ENCODE results near the gene INPP5E.

INPP5E gene

DNA sequence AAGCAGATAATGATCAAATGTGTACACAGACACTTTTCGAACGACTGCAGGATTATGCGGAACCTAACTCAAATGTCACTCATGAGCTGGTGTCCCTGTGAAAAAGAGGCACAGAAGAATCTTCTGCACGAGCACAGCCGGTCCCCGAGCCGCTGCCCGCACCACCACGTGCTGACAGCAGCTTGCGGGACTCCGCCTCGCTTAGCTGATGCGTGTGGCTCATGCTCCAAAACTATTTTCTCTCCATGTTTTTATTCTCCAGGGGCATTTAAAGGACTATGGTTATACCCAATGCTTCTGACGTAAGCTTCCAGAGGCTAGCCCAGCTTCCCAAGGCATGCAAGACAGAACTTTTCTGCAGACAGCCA, 33.7 kb upstream of the INPP5E start:
- DNase-seq = no peak

- DNase-seq = no peak
Observed at GRCh38 chr9:136472640-136473353, 33.2 kb upstream of the INPP5E start.

DNA sequence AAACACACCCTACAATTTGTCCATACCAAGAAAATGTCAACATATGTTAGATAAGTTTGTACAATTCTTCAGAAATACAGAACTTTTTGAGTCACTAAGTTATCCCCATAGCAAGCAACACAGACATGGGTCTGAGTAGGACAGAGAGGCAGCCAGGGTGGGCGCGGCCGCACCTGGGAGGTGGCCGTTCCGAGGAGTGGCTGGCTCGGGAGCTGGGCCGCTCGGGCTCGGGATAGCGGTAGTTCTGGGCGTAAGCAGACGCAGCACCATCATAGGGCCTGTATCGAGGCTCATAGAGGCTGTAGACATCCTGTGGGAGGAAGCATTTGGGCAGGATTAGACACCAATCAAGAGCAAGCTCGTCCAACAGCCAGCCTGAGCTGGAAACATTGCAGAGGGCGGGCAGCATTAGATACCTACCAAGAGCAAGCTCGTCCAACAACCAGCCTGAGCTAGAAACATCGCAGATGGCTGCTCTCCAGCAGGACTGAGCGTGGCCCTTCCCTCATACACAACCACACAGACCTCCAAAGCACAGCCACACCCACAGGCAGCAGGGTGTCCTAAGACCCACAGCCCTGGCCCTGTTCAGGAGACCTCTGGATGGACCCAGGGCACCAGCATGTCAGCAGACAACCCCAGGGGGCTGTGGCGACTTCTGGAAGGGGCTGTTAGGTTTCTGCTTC, 32.3 kb upstream of the INPP5E start:
- no peak for DNase-seq

GRCh38 chr9:136470792-136471469, 31.3 kb upstream of the INPP5E start:
- no peak for DNase-seq

DNA sequence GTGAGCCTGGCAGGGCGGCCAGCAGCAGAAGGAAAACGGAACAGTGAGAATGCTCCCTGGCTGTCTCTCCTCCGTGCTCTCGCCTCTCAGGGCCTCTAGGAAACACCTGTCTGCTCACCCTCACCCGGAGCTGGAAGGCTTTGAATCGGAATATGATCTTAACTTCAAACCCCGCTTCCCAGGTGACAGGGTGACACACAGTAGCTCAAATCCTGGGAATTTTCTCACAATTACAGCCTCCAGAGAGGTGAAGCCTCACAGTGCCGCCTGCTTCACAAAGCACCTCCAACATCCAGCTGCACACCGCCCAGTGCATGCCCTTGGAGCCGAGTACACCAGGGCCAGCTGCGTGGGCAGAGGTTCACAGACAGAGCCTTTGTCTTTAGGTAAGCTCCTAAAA, 30.7 kb upstream of the INPP5E start:
- no peak for DNase-seq

- no peak for DNase-seq
Observed at GRCh38 chr9:136467766-136468165, 28.1 kb upstream of the INPP5E start.

DNA sequence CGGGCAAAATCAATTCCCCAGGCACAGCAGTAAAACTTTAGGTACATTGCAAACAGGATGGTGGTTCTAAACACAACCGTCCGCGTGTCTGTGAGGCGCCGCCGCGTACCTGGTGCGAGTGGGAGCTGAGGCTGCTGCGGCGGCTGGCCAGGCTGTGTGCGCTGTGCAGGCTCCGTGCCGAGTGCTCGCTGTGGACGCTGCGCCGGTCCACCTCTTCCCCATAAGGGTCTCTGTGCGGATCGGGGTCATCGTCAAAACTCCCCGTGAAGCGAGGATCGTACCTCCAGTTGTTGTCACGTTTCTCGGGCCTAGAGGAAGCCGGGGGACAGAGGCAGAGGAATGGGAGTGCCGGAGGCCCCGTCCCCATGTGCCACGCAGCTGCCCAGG, 26.5 kb upstream of the INPP5E start:
- DNase-seq = no peak

- no peak for DNase-seq
Observed at GRCh38 chr9:136465500-136466154, 26.0 kb upstream of the INPP5E start.

- no peak for DNase-seq
Observed at GRCh38 chr9:136464241-136464640, 24.6 kb upstream of the INPP5E start.

- DNase-seq = no peak
Observed at GRCh38 chr9:136463578-136463977, 23.9 kb upstream of the INPP5E start.

DNA sequence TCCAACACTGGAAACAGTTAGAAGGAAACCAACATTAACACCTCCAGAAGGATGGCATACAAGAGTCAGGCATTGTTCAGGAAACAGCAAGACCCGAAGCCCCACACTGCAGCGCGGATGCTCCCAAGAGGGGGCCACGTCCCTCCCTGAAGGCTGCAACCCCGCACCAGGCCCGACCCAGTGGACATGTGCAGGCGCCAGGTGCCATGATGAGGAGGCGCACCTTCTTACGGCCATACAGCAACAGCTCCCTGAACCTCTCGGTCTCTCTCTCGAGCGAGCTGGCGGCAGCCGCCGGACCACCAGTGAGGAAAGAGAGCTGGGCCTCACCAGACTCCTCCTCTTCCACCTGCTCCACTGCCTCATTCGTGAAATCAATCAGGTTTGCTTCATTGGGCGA, 23.0 kb upstream of the INPP5E start:
- no peak for DNase-seq

DNA sequence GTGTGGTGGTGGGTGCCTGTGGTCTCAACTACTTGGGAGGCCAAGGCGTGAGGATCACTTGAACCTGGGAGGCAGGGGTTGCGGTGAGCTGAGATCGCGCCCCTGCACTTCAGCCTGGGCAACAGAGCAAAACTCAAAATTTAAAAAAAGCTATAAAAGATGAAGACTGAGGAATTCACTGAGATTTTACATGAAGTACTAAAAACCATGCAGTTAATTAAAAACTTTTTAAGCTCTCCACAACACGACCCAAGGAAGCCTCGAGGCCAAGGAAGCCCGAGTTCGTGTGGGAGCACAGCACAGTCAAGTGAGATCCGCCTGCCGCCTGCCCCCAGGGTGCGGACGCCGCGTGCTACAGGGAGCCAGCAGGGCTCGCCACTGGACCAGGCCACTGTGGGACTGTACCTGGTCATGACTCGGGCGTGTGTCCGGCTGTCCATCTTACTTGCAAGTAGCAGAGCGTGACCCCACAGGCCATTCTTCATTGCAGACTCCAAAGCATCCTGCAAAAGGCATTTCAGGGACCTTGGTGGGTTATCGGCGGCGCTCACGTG, 21.2 kb upstream of the INPP5E start:
- DNase-seq = no peak

DNA sequence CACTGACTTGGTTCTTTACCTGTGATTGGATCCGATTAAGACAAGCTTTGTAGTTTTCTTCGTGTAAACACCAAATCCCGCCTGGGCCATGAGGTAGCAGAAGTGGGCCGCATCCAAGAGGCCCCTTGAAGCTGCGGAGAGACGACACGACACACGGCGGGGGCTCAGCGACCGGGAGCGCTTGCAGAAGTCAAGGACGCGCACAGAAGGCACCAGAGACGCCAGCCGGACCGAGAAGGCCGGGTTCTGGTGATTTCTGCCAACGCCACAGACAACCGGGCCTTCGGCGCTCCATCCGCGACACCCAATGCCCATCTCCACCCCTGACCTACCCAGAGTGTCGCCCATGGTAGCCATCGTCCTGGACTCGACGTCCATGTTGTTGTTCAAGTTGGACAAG, 19.8 kb upstream of the INPP5E start:
- DNase-seq = no peak

DNA sequence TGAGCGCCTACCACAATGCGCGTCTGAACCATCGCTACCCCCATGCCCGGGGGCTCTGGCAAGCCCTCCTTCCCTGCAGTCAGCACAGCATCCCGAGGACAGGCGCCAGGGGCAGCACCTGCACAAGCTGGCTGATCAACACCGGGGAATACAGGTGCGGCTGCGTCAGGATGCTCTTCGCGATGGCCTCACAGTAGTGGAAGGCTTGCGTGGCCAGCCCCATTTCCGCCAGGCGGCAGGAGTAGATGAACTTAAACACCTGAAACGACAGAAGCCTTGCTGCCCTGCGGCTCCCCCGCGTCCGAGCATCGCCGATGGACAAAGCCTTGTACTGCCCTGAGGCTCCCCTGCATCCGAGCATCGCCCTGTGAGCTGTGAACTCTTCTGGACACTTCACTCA, 17.7 kb upstream of the INPP5E start:
- no peak for DNase-seq

- no peak for DNase-seq
Observed at GRCh38 chr9:136456258-136456657, 16.6 kb upstream of the INPP5E start.

- DNase-seq = no peak
Observed at GRCh38 chr9:136455043-136456002, 15.7 kb upstream of the INPP5E start.

GRCh38 chr9:136454026-136454796, 14.6 kb upstream of the INPP5E start:
- no peak for DNase-seq

GRCh38 chr9:136453326-136453725, 13.7 kb upstream of the INPP5E start:
- DNase-seq = no peak

- no peak for DNase-seq
Observed at GRCh38 chr9:136451221-136451877, 11.7 kb upstream of the INPP5E start.

GRCh38 chr9:136448655-136449054, 9.0 kb upstream of the INPP5E start:
- DNase-seq = no peak
